Subcutaneous adipose tissue (tissue), 4 donors: ENCODE measurements around the gene ZNF839. TPM values are rescaled to one million over a fixed set of nuclear protein-coding genes. Genes with fewer than 3 reads are reported as not detected.

Experiments used
- CTCF ChIP-seq: fragments of 450-650 bp; IDR thresholded peaks from one replicate; pipeline ENCODE4 v1.5.1; 2016; ENCODE audit warnings: low read depth, mild to moderate bottlenecking, control low read depth, antibody characterized with exemption, moderate library complexity
- total RNA-seq, 4 donors: library from RNA; depleted of rRNA; stranded (reverse); fragments of >200 nt; gene quantifications; one replicate each; pipeline ENCODE4 v1.1.0, GENCODE V29; 2016

ZNF839 gene
- total RNA-seq, 4 donors from 2014 or later: 7.3 to 17.7 (median 8.9) TPM

- no peak for TF ChIP-seq CTCF
Observed at GRCh38 chr14:102316338-102316742, 3.2 kb upstream of the ZNF839 start.

- TF ChIP-seq CTCF: no peak
Observed at GRCh38 chr14:102316743-102317563, 2.6 kb upstream of the ZNF839 start.

- no peak for TF ChIP-seq CTCF
Observed at GRCh38 chr14:102317564-102318248, 1.8 kb upstream of the ZNF839 start.

- no peak for TF ChIP-seq CTCF
Observed at GRCh38 chr14:102318781-102319276, 717 bp upstream of the ZNF839 start.

- TF ChIP-seq CTCF: no peak
Observed at GRCh38 chr14:102320033-102320660, 601 bp downstream of the ZNF839 start.

- TF ChIP-seq CTCF: no peak
Observed at GRCh38 chr14:102320671-102321455, 1.3 kb downstream of the ZNF839 start.
